Karpas-422 (cell line): ENCODE results near the gene RITA1. TPM values are rescaled to one million over a fixed set of nuclear protein-coding genes. Genes with fewer than 3 reads are reported as not detected.

Experiments
- DNase-seq: peaks from one replicate; pipeline ENCODE4 v3.0.0-alpha.2; 2015
- H2AFZ ChIP-seq: fragments of 200-600 bp; sonication (generic); 2 replicates; pipeline ENCODE4 v1.6.1; 2014; ENCODE audit warnings: antibody characterized with exemption, low read length, mixed read lengths
- H3K27ac ChIP-seq: fragments of 200-600 bp; sonication (generic); 2 replicates; pipeline ENCODE4 v1.5.1; 2014; ENCODE audit warnings: mild to moderate bottlenecking, low read length, moderate library complexity
- H3K27me3 ChIP-seq: fragments of 200-600 bp; sonication (generic); 2 replicates; pipeline ENCODE4 v1.6.1; 2014; ENCODE audit warnings: low read length, mixed read lengths
- H3K36me3 ChIP-seq: fragments of 200-600 bp; sonication (generic); 2 replicates; pipeline ENCODE4 v1.6.1; 2014; ENCODE audit warnings: low read length, mixed read lengths; ENCODE audit not compliant: insufficient read depth
- H3K4me1 ChIP-seq: fragments of 200-600 bp; sonication (generic); 2 replicates; pipeline ENCODE4 v1.6.1; 2014; ENCODE audit warnings: mild to moderate bottlenecking, low read length, mixed read lengths
- H3K4me2 ChIP-seq: fragments of 200-600 bp; sonication (generic); 2 replicates; pipeline ENCODE4 v1.6.1; 2014; ENCODE audit warnings: low read length, low read depth, mild to moderate bottlenecking; ENCODE audit not compliant: poor library complexity, severe bottlenecking
- H3K4me3 ChIP-seq: fragments of 200-600 bp; sonication (generic); 2 replicates; pipeline ENCODE4 v1.5.1; 2014; ENCODE audit warnings: mild to moderate bottlenecking, antibody characterized with exemption, low read length, mixed read lengths
- H3K79me2 ChIP-seq: fragments of 200-600 bp; sonication (generic); 2 replicates; pipeline ENCODE4 v1.6.1; 2014; ENCODE audit warnings: mild to moderate bottlenecking, low read length, mixed read lengths
- H3K9ac ChIP-seq: fragments of 200-600 bp; sonication (generic); 2 replicates; pipeline ENCODE4 v1.6.0; 2014; ENCODE audit warnings: low read length
- H3K9me2 ChIP-seq: fragments of 200-600 bp; sonication (generic), shearing (Covaris generic); replicated peaks from 2 replicates; pipeline ENCODE4 v1.6.0; 2014; ENCODE audit warnings: mild to moderate bottlenecking, low read length, moderate library complexity; ENCODE audit not compliant: insufficient read depth
- H3K9me3 ChIP-seq: fragments of 300-700, 200-600 bp; sonication (generic); 2 replicates; pipeline ENCODE4 v1.6.1; 2014; ENCODE audit warnings: low read length, mixed read lengths
- H4K20me1 ChIP-seq: fragments of 200-600 bp; sonication (generic); 2 replicates; pipeline ENCODE4 v1.6.1; 2014; ENCODE audit warnings: mild to moderate bottlenecking, antibody characterized with exemption, low read length, low read depth; ENCODE audit not compliant: insufficient read depth
- total RNA-seq: library from RNA; depleted of rRNA; stranded (reverse); fragments of >200 nt; shearing (Covaris generic); gene quantifications from 2 replicates; pipeline ENCODE4 v1.2.3, GENCODE V29; 2014; ENCODE audit warnings: low replicate concordance

RITA1 gene
- total RNA-seq, 1 experiment from 2014 or later: 34.3 TPM

DNA sequence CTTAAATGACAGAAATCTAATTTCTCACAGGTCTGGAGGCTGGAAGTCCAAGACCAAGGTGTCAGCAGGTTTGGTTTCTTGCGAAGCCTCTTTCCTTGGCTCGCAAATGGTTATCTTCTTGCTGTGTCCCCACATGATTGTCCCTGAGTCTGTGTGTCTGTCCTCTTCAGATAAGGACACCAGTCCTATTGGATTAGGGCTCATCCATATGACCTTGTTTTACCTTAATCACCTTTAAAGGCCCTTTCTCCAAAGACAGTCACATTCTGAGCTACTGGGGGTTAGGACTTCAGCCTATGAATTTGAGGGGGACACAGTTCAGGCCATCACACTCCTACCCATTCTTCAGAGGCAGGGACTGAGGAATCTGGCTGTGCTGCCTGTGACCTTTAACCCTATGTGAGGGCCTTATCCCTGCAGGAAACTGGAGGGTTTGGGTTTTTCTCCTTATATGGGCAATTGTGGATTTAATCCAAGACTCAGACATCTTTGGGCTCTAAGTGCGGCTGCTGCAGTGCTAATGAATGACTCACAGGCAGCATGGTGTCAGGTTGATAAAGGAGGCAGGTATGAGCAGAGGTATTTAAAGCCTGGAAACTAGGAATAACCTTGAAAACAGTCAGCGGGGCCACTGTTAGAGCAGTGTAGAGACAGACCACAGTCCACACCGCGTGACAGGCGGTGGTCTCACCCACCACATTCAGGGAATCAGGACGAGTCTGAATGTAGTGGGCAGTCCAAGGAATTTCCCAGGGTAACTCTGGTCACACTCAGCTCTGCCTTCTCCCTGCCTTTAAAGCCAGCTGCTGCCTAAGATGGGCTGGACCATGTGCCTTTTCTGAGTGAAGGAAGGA lies 45.9 kb downstream of the RITA1 start:
- DNase-seq: no peak
- H3K4me1 ChIP-seq: peaks cover 59% of the 10 kb centered on the region
- H3K9ac ChIP-seq: peak overlapping the region; percentile 65
- peak overlapping the region; percentile 55; the same call in 1 of the 2 replicates for H3K4me3 ChIP-seq
- peaks cover 46% of the 10 kb centered on the region for H3K36me3 ChIP-seq
- peak overlapping the region; percentile 78 for H3K4me2 ChIP-seq
- H3K79me2 ChIP-seq: peaks cover 24% of the 10 kb centered on the region
- no peaks in the 10 kb centered on the region for H4K20me1 ChIP-seq
- H3K9me2 ChIP-seq: no peaks in the 10 kb centered on the region
- no peaks in the 10 kb centered on the region for H3K27me3 ChIP-seq
- H3K9me3 ChIP-seq: no peaks in the 10 kb centered on the region
- no peak overlapping the region for H2AFZ ChIP-seq
- H3K27ac ChIP-seq: peak overlapping the region; percentile 90

DNA sequence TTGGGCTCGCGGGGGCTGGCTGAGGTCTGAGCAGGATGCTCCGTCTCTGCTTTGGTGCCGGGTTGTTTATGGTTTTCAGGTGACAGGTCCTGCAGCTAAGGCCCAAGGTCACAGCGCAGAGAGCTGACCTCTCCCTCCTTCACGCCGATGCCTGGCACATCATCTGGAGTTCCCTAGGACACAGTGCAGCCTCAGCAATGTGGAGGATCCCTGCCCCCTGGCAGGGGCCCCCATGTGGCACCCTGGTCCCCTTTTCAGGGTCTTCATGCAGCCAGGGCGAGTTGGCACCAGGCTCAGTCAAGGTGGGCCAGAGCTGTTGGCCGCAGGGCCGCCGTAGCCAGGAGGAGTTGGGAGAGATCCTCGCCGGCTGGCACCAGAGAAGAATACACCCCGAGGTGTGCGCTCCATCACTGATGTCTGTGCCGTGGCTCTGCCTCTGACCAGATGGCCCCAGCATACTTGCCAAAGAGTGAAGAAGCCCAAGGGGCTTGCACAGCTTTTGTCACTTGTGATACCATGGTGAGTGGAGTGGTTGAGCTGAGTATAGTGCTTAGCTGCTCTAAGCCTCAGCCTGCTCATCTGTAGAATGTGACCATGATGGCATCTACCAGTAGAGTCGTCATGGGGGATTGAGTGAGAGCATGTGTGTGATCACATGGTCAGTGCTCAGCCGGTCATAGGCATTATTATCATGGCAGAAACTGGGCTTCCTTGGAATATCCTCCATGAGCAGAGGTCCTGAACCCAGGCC lies 46.7 kb downstream of the RITA1 start:
- Histone ChIP-seq H3K9ac (peak overlapping the region; percentile 65), H3K79me2 (peaks cover 24% of the 10 kb centered on the region), H3K27me3 (no peaks in the 10 kb centered on the region), H3K9me2 (no peaks in the 10 kb centered on the region), H3K4me2 (peak overlapping the region; percentile 78), H3K4me1 (peaks cover 59% of the 10 kb centered on the region), H2AFZ (no peak overlapping the region), H3K4me3 (peak overlapping the region; percentile 55), H3K27ac (peak overlapping the region; percentile 90), H3K36me3 (peaks cover 43% of the 10 kb centered on the region), H4K20me1 (no peaks in the 10 kb centered on the region), H3K9me3 (no peaks in the 10 kb centered on the region)
- no peak for DNase-seq

DNA sequence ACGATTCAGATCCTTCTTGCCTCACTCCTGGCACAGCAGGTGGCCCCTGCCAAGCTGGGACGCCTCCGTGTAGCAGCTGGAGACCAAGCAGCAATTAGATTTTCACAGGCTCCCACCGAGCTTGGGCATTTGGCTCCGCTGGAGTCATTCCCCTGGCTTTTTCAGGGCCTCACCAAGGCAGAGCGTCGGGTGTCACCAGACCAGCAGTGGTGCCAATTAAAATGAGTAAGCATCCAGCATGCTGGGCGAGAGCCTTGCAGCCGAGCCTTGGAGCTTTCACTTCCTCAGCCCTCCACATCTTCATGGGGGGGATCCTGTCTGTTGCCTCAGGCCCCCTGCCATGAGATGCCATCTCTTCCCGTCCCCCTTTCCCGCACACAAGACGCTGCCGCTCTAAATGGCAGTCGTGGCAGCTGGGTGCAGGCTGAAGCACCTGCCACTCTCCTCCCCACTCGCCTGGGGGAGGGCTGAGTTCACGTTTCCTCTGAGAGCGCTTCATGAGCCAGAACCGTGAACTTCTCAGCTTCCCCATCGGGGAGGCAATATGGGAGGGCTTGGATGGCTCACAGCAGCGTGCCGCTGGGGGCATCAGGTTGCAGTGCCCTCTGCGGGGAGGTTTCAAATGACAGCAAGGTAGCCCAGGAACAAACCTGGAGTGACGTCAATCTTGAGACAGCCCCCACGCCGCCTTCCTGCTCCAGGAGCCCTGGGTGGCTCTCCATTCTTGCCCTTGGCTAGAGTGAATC lies 47.5 kb downstream of the RITA1 start:
- peak; percentile 97 for DNase-seq
- Histone ChIP-seq H3K9me2 (no peaks in the 10 kb centered on the region), H3K36me3 (peaks cover 36% of the 10 kb centered on the region), H3K27ac (peak overlapping the region; percentile 90), H2AFZ (peak overlapping the region; percentile 47; the same call in 1 of the 2 replicates), H3K27me3 (no peaks in the 10 kb centered on the region), H3K4me3 (peak overlapping the region; percentile 55), H3K9me3 (no peaks in the 10 kb centered on the region), H4K20me1 (no peaks in the 10 kb centered on the region), H3K4me2 (peak overlapping the region; percentile 78), H3K9ac (peak overlapping the region; percentile 65), H3K4me1 (peaks cover 59% of the 10 kb centered on the region), H3K79me2 (peaks cover 24% of the 10 kb centered on the region)

DNA sequence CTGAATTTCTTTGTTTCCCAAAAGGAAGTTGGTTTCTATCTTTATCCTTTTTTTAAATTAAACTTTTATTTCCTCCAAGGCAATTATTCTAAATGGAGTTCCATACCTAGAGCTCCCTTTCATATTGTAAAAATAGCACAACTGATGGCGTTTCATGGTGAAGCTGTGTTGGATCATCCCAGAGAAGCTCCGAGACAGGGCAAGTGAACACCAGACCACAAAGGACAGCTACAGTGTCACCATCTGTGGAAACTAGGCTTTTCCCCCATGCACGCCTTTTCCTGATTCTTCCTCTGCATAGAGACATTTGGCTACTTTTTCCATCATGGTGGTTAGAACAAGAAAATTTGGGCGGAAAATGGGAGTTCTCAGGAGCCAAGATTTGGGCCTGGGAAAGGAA lies 48.4 kb downstream of the RITA1 start:
- no peaks in the 10 kb centered on the region for H4K20me1 ChIP-seq
- DNase-seq: no peak
- H3K4me1 ChIP-seq: peaks cover 53% of the 10 kb centered on the region
- H3K79me2 ChIP-seq: peaks cover 21% of the 10 kb centered on the region
- peak overlapping the region; percentile 90 for H3K27ac ChIP-seq
- H3K9me2 ChIP-seq: no peaks in the 10 kb centered on the region
- no peak overlapping the region for H2AFZ ChIP-seq
- H3K4me3 ChIP-seq: peak overlapping the region; percentile 55
- H3K27me3 ChIP-seq: no peaks in the 10 kb centered on the region
- peak overlapping the region; percentile 78 for H3K4me2 ChIP-seq
- peak overlapping the region; percentile 65 for H3K9ac ChIP-seq
- H3K9me3 ChIP-seq: no peaks in the 10 kb centered on the region
- peaks cover 26% of the 10 kb centered on the region for H3K36me3 ChIP-seq

DNA sequence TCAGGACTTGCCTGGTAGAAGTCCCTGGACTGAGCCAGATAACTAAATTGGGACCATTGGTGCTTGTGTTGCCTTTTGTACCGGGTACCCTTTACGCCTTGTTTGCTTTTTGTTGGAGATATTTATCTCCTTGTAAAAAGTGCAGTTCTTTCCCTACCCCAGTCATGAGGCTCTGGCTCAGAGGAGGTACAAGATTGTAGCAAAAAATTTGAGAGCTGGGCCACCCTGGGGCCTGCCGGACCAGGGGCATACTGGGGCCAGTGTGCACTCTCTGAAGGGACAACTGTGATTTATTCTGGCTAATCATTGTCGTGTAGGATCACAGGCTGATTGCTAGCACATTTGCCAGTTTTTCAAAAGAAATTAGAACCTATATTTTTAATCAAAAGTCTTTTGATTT lies 49.0 kb downstream of the RITA1 start:
- Histone ChIP-seq H3K9me2 (no peaks in the 10 kb centered on the region), H3K27me3 (no peaks in the 10 kb centered on the region), H3K36me3 (peaks cover 24% of the 10 kb centered on the region), H2AFZ (no peak overlapping the region), H3K9ac (no peak overlapping the region), H3K4me1 (peaks cover 48% of the 10 kb centered on the region), H3K27ac (peak overlapping the region; percentile 90), H4K20me1 (no peaks in the 10 kb centered on the region), H3K4me2 (no peak overlapping the region), H3K4me3 (no peak overlapping the region), H3K79me2 (peaks cover 21% of the 10 kb centered on the region), H3K9me3 (no peaks in the 10 kb centered on the region)
- DNase-seq: no peak

DNA sequence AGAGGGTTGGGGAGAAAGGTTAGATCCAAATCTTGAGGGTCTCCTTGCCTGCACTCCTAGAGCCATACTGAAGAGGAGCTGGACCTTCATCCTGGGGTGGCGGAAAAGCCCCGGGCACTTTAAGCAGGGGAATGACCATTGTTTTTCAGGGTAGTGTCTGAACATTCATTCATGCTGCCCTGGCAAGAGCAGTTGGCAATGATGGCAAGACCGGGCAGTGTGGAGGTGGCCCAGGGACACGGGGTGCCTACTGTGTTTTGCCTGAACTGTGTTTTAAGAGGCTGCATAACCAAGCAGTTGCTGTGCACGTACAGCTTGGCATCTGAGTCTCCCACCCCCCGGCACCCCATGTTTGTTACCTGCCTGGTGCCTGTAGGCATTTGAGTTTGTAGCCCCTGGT lies 50.5 kb downstream of the RITA1 start:
- H3K4me2 ChIP-seq: no peak overlapping the region
- no peak overlapping the region for H3K4me3 ChIP-seq
- H4K20me1 ChIP-seq: no peaks in the 10 kb centered on the region
- no peaks in the 10 kb centered on the region for H3K27me3 ChIP-seq
- no peak overlapping the region for H3K27ac ChIP-seq
- H3K79me2 ChIP-seq: peaks cover 27% of the 10 kb centered on the region
- H3K9me3 ChIP-seq: no peaks in the 10 kb centered on the region
- H3K9ac ChIP-seq: no peak overlapping the region
- DNase-seq: no peak
- peaks cover 17% of the 10 kb centered on the region for H3K36me3 ChIP-seq
- H3K4me1 ChIP-seq: peaks cover 42% of the 10 kb centered on the region
- H3K9me2 ChIP-seq: no peaks in the 10 kb centered on the region
- H2AFZ ChIP-seq: no peak overlapping the region

DNA sequence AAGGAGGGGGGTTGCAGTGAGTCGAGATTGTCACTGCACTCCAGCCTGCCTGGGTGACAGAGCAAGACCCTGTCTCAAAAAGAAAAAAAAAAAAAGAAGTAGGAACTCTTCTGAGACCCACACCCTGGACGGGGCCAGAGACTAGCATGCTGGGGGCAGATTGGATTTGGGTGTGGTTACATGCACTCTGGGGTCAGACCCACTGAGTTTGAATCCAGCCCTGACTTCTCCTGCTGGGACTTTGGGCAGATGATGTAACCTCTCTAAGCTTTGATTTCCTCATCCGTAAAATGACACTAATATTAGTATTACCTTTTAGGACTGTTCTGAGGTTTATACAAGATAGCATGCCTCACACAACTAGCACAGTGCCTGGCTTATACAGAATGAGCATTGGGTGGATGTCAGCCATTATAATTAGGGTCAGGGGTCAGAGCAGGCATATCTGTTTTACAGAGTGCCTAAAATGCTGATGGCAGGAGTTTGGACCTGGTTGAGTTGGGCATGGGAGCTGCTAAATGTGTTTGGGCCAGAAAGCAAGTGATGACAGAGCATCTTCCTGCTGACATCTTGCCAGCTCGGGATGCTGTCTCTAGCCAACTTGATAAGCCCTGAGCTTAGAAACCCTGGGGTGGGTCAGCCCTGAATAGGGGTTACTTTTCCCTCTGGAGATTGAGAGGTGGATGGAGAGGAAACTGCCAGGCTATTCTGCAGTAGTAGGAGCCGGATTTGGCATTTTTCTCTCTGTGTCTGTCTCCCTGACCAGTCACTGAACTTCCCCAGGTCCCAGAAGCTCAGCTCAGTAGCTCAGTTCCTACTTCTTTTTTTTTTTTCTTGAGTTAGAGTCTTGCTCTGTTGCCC lies 51.2 kb downstream of the RITA1 start:
- H3K9ac ChIP-seq: no peak overlapping the region
- H3K27me3 ChIP-seq: no peaks in the 10 kb centered on the region
- H3K4me1 ChIP-seq: peaks cover 34% of the 10 kb centered on the region
- H3K9me2 ChIP-seq: no peaks in the 10 kb centered on the region
- H2AFZ ChIP-seq: no peak overlapping the region
- no peak for DNase-seq
- H3K79me2 ChIP-seq: peaks cover 27% of the 10 kb centered on the region
- no peaks in the 10 kb centered on the region for H4K20me1 ChIP-seq
- no peak overlapping the region for H3K27ac ChIP-seq
- H3K4me2 ChIP-seq: no peak overlapping the region
- 0 out of 2 replicates have a peak, but pooled peaks cover 11% of the 10 kb centered on the region for H3K36me3 ChIP-seq
- no peaks in the 10 kb centered on the region for H3K9me3 ChIP-seq
- no peak overlapping the region for H3K4me3 ChIP-seq
